GM23338 (cell line): ENCODE measurements around the gene SFTA2. TPM values are rescaled to one million over a fixed set of nuclear protein-coding genes. Genes with fewer than 3 reads are reported as not detected.

ENCODE experiments used
- ATAC-seq: fragments of 200-7000 bp; cut with Tn5 transposase; 3 replicates; pipeline ENCODE4 v1.9.1; 2020
- DNase-seq: peaks from one replicate; pipeline ENCODE4 v3.0.0-alpha.2; 2015; ENCODE audit warnings: low spot score
- H2AFZ ChIP-seq: fragments of 200-600 bp; sonication (generic); 2 replicates; pipeline ENCODE4 v1.8.0; 2016; ENCODE audit warnings: antibody characterized with exemption, mild to moderate bottlenecking, moderate library complexity
- H3F3A ChIP-seq: fragments of 200-600 bp; sonication (generic); replicated peaks from 2 replicates; pipeline ENCODE4 v1.8.0; 2017; ENCODE audit warnings: antibody characterized with exemption, mixed run types, low read depth
- H3K27ac ChIP-seq: fragments of 200-600 bp; sonication (generic); 2 replicates; pipeline ENCODE4 v1.6.1; 2016; ENCODE audit warnings: low read depth
- H3K27me3 ChIP-seq: fragments of 200-600 bp; sonication (generic); 2 replicates; pipeline ENCODE4 v1.8.0; 2016; ENCODE audit warnings: mild to moderate bottlenecking, mixed run types, moderate library complexity; ENCODE audit not compliant: insufficient read depth
- H3K36me3 ChIP-seq: fragments of 200-600 bp; sonication (generic); 2 replicates; pipeline ENCODE4 v1.8.0; 2016; ENCODE audit warnings: mild to moderate bottlenecking; ENCODE audit not compliant: insufficient read depth
- H3K4me1 ChIP-seq: fragments of 200-600 bp; sonication (generic); 2 replicates; pipeline ENCODE4 v1.8.0; 2016; ENCODE audit warnings: mild to moderate bottlenecking, moderate library complexity; ENCODE audit not compliant: insufficient read depth
- H3K4me2 ChIP-seq: fragments of 200-600 bp; sonication (generic); 2 replicates; pipeline ENCODE4 v1.7.1; 2017; ENCODE audit warnings: mixed run types
- H3K4me3 ChIP-seq: fragments of 200-600 bp; sonication (generic); 2 replicates; pipeline ENCODE4 v1.6.1; 2016; ENCODE audit warnings: mixed run types
- H3K79me2 ChIP-seq: fragments of 200-600 bp; sonication (generic); replicated peaks from 2 replicates; pipeline ENCODE4 v1.8.0; 2017; ENCODE audit warnings: mild to moderate bottlenecking; ENCODE audit not compliant: insufficient read depth
- H3K9me2 ChIP-seq: fragments of 200-600 bp; sonication (generic); 2 replicates; pipeline ENCODE4 v1.8.0; 2017; ENCODE audit not compliant: insufficient read depth
- H4K20me1 ChIP-seq: fragments of 200-600 bp; sonication (generic); replicated peaks from 2 replicates; pipeline ENCODE4 v1.8.0; 2017; ENCODE audit warnings: mild to moderate bottlenecking; ENCODE audit not compliant: insufficient read depth
- H3K27ac Mint-ChIP-seq: 2 replicates; pipeline ENCODE4 v1.8.0; 2020; ENCODE audit warnings: inconsistent platforms, mild to moderate bottlenecking, moderate library complexity, mixed read lengths
- H3K27me3 Mint-ChIP-seq: 3 replicates; pipeline ENCODE4 v1.8.0; 2022; ENCODE audit warnings: low read depth, mild to moderate bottlenecking, moderate library complexity, mixed read lengths, inconsistent platforms; ENCODE audit not compliant: insufficient read depth, poor library complexity
- H3K36me3 Mint-ChIP-seq: 3 replicates; pipeline ENCODE4 v1.8.0; 2021; ENCODE audit warnings: low read depth, mild to moderate bottlenecking, inconsistent platforms, moderate library complexity, mixed read lengths
- H3K4me1 Mint-ChIP-seq: 3 replicates; pipeline ENCODE4 v1.8.0; 2020; ENCODE audit warnings: mild to moderate bottlenecking, inconsistent platforms, mixed read lengths
- H3K4me3 Mint-ChIP-seq: 3 replicates; pipeline ENCODE4 v1.8.0; 2021; ENCODE audit warnings: moderate library complexity, mild to moderate bottlenecking, inconsistent platforms, mixed read lengths
- H3K9me3 Mint-ChIP-seq: 3 replicates; pipeline ENCODE4 v1.8.0; 2020; ENCODE audit warnings: moderate library complexity, mild to moderate bottlenecking, inconsistent platforms, mixed read lengths
- CREB1 ChIP-seq: fragments of 250-450 bp; sonication (Bioruptor Pico); IDR thresholded peaks from 2 replicates; pipeline ENCODE4 v1.5.0; 2020; ENCODE audit warnings: low read depth, mild to moderate bottlenecking, moderate library complexity
- EZH2 ChIP-seq: fragments of 200-600 bp; sonication (generic); IDR thresholded peaks from one replicate; pipeline ENCODE4 v1.8.0; 2017; ENCODE audit warnings: antibody characterized with exemption, mild to moderate bottlenecking, low read depth; ENCODE audit not compliant: unreplicated experiment
- EZH2phosphoT487 ChIP-seq: fragments of 200-600 bp; sonication (generic); IDR thresholded peaks from one replicate; pipeline ENCODE4 v1.8.1; 2018; ENCODE audit warnings: antibody characterized with exemption; ENCODE audit not compliant: unreplicated experiment
- JUNB ChIP-seq: IDR thresholded peaks from one replicate; pipeline ENCODE4 v1.6.1; 2016; ENCODE audit warnings: antibody characterized with exemption; ENCODE audit not compliant: unreplicated experiment
- polyA plus RNA-seq: library from polyadenylated mRNA; unstranded; fragments of >200 nt; fragmentation: Nextera tagmentation; extraction: Ambion mirVana; gene quantifications from 2 replicates; pipeline ENCODE4 v1.2.1, GENCODE V29; 2016
- total RNA-seq: library from RNA; depleted of rRNA; stranded (reverse); fragments of >200 nt; shearing (Covaris generic); gene quantifications from 2 replicates; pipeline ENCODE4 v1.2.3, GENCODE V29; 2014
- TF ChIP-seq, protein P1 (sequence below): fragments of 250-450 bp; sonication (Bioruptor Pico); IDR thresholded peaks from 2 replicates; pipeline ENCODE4 v1.5.0; 2020; ENCODE audit warnings: mild to moderate bottlenecking, moderate library complexity
- TF ChIP-seq, protein P2 (sequence below), 2 experiments: fragments of 200-600 bp in 1 of 2; sonication (generic) in 1 of 2; conservative IDR thresholded peaks; 2 replicates each; pipeline versions ENCODE4 v1.5.1 to v1.6.1; 2016 to 2017; ENCODE audit warnings: antibody characterized with exemption in 2 of 2, low read depth in 2 of 2, mild to moderate bottlenecking in 2 of 2, moderate library complexity in 1 of 2

SFTA2 gene
- total and polyA plus RNA-seq, 2 experiments from 2014 or later = not detected

DNA sequence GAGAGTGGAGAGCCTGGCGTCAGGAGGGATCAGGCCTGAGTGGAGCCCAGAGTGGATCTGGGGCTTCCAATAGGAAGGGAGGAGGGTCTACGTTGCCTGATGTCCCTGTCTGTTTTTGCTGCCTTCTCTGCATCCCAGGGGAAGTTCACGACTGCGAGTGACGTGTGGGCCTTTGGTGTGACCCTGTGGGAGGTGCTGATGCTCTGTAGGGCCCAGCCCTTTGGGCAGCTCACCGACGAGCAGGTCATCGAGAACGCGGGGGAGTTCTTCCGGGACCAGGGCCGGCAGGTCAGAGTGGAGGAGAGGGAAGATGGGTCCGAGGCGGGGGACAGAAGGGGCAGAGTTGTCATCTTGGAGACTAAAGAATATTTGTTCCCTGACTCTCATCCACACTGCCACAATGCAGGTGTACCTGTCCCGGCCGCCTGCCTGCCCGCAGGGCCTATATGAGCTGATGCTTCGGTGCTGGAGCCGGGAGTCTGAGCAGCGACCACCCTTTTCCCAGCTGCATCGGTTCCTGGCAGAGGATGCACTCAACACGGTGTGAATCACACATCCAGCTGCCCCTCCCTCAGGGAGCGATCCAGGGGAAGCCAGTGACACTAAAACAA, 33.1 kb downstream of the SFTA2 start (continued):
- TF ChIP-seq, protein P1, sequence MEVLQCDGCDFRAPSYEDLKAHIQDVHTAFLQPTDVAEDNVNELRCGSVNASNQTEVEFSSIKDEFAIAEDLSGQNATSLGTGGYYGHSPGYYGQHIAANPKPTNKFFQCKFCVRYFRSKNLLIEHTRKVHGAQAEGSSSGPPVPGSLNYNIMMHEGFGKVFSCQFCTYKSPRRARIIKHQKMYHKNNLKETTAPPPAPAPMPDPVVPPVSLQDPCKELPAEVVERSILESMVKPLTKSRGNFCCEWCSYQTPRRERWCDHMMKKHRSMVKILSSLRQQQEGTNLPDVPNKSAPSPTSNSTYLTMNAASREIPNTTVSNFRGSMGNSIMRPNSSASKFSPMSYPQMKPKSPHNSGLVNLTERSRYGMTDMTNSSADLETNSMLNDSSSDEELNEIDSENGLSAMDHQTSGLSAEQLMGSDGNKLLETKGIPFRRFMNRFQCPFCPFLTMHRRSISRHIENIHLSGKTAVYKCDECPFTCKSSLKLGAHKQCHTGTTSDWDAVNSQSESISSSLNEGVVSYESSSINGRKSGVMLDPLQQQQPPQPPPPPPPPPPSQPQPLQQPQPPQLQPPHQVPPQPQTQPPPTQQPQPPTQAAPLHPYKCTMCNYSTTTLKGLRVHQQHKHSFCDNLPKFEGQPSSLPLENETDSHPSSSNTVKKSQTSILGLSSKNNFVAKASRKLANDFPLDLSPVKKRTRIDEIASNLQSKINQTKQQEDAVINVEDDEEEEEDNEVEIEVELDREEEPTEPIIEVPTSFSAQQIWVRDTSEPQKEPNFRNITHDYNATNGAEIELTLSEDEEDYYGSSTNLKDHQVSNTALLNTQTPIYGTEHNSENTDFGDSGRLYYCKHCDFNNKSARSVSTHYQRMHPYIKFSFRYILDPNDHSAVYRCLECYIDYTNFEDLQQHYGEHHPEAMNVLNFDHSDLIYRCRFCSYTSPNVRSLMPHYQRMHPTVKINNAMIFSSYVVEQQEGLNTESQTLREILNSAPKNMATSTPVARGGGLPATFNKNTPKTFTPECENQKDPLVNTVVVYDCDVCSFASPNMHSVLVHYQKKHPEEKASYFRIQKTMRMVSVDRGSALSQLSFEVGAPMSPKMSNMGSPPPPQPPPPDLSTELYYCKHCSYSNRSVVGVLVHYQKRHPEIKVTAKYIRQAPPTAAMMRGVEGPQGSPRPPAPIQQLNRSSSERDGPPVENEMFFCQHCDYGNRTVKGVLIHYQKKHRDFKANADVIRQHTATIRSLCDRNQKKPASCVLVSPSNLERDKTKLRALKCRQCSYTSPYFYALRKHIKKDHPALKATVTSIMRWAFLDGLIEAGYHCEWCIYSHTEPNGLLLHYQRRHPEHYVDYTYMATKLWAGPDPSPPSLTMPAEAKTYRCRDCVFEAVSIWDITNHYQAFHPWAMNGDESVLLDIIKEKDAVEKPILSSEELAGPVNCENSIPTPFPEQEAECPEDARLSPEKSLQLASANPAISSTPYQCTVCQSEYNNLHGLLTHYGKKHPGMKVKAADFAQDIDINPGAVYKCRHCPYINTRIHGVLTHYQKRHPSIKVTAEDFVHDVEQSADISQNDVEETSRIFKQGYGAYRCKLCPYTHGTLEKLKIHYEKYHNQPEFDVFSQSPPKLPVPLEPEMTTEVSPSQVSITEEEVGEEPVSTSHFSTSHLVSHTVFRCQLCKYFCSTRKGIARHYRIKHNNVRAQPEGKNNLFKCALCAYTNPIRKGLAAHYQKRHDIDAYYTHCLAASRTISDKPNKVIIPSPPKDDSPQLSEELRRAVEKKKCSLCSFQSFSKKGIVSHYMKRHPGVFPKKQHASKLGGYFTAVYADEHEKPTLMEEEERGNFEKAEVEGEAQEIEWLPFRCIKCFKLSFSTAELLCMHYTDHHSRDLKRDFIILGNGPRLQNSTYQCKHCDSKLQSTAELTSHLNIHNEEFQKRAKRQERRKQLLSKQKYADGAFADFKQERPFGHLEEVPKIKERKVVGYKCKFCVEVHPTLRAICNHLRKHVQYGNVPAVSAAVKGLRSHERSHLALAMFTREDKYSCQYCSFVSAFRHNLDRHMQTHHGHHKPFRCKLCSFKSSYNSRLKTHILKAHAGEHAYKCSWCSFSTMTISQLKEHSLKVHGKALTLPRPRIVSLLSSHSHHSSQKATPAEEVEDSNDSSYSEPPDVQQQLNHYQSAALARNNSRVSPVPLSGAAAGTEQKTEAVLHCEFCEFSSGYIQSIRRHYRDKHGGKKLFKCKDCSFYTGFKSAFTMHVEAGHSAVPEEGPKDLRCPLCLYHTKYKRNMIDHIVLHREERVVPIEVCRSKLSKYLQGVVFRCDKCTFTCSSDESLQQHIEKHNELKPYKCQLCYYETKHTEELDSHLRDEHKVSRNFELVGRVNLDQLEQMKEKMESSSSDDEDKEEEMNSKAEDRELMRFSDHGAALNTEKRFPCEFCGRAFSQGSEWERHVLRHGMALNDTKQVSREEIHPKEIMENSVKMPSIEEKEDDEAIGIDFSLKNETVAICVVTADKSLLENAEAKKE (CRISPR knock-in tag) = no peak

DNA sequence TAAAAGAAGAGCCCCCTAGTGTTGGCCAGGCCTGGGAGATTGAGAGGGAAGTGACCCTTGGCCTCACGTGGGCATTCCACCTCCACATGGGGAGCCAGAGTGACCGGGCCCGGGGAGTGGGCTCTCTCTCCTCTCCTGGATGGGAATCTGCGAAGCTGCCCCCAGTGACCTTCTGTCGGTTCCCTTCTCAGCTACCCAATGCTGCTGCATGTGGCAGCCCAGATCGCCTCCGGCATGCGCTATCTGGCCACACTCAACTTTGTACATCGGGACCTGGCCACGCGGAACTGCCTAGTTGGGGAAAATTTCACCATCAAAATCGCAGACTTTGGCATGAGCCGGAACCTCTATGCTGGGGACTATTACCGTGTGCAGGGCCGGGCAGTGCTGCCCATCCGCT, 34.1 kb downstream of the SFTA2 start:
- H3K36me3 ChIP-seq = peaks cover 12% of the 10 kb centered on the region
- peaks cover 55% of the 10 kb centered on the region for H3K36me3 Mint-ChIP-seq
- no peaks in the 10 kb centered on the region for H3K9me2 ChIP-seq
- TF ChIP-seq EZH2phosphoT487 = no peak
- no peak for TF ChIP-seq EZH2
- TF ChIP-seq JUNB = no peak
- TF ChIP-seq, protein P2, sequence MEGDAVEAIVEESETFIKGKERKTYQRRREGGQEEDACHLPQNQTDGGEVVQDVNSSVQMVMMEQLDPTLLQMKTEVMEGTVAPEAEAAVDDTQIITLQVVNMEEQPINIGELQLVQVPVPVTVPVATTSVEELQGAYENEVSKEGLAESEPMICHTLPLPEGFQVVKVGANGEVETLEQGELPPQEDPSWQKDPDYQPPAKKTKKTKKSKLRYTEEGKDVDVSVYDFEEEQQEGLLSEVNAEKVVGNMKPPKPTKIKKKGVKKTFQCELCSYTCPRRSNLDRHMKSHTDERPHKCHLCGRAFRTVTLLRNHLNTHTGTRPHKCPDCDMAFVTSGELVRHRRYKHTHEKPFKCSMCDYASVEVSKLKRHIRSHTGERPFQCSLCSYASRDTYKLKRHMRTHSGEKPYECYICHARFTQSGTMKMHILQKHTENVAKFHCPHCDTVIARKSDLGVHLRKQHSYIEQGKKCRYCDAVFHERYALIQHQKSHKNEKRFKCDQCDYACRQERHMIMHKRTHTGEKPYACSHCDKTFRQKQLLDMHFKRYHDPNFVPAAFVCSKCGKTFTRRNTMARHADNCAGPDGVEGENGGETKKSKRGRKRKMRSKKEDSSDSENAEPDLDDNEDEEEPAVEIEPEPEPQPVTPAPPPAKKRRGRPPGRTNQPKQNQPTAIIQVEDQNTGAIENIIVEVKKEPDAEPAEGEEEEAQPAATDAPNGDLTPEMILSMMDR (conservative IDR thresholded peaks at IDR 0.05; ENCODE audit: low read depth in 2 of 2) = peak in 1 of 2 experiments; percentile 21; a peak in 1 of 4 replicates
- TF ChIP-seq CREB1 (CRISPR knock-in tag) = no peak
- TF ChIP-seq, protein P1 (CRISPR knock-in tag) = no peak
- H3F3A ChIP-seq = no peaks in the 10 kb centered on the region
- no peak for ATAC-seq
- H3K4me3 ChIP-seq = no peak overlapping the region
- H2AFZ ChIP-seq = no peak overlapping the region
- no peaks in the 10 kb centered on the region for H3K9me3 Mint-ChIP-seq
- peaks cover 4% of the 10 kb centered on the region; the same call in 1 of the 2 replicates for H4K20me1 ChIP-seq
- H3K27me3 ChIP-seq = no peaks in the 10 kb centered on the region
- no peak overlapping the region for H3K27ac ChIP-seq
- DNase-seq = no peak
- no peak overlapping the region for H3K27ac Mint-ChIP-seq
- peaks cover under 1% of the 10 kb centered on the region for H3K4me1 Mint-ChIP-seq
- H3K4me2 ChIP-seq = no peak overlapping the region
- no peak overlapping the region for H3K4me3 Mint-ChIP-seq
- no peaks in the 10 kb centered on the region for H3K79me2 ChIP-seq
- H3K27me3 Mint-ChIP-seq = peaks cover 6% of the 10 kb centered on the region
- no peaks in the 10 kb centered on the region for H3K4me1 ChIP-seq
